ENCODE data around the gene GINS3. TPM values are rescaled to one million over a fixed set of nuclear protein-coding genes. Genes with fewer than 3 reads are reported as not detected.
"Not testable (repeated sequence)": the region's sequence is repeated elsewhere in the genome, so short reads cannot be mapped to it uniquely, and the experiment has no call there.

GINS3 gene
- total RNA-seq, 1 experiment from 2014 or later, result 22.0 TPM

DNA sequence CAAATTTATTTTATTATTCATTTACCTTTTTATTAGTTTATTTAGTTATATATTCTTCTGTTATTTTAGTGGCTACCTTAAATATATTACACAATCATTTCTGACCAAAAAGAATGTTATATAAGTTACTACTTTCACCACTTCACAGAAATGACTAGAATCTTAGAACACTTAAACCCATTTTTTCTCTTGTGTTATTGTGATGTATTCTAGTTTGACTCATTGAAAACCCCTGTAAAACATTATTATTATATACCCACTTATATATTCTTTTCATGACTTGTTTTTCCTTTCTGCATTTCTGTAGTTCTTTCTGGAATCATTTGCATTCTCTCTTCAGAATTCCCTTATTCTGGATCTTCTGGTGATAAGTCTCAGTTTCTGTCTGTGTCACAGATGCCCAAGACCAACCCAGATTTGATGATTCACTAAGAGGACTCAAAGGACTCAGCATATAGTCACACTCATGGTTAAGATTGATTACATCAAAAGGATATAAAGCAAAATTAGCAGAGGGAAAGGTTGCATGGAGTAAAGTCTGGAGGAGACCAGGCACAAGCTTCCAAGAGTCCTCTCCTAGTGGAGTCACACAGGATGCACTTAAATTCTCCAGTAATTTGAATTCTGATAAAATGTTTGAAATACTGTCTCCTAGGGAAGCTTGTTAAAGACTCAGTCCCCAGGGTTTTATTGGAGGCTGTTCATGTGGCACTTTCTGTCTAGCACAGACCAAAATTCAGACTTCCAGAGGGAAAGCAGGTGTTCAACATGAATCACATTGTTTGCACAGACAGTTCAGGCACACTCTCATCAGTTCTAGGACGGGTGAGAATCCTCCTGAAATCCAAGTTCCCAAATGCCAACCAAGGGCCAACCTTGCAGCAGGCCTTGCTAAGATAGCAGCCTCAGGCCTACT lies 7.7 kb downstream of the GINS3 start:
- ChIA-PET CTCF (no interaction called here), POLR2A (ENCODE audit: low non-redundant PET) (no interaction called here)
- H3K27me3 ChIP-seq (replicated peaks; ENCODE audit: insufficient read depth, low read depth, low read length, poor library complexity), result no peaks in the 10 kb centered on the region
- H3K27ac ChIP-seq (ENCODE audit: low read depth, low read length, poor library complexity, severe bottlenecking), result no peak overlapping the region
- no peaks in the 10 kb centered on the region for H3K9me3 ChIP-seq (ENCODE audit: low read depth, low read length, poor library complexity, severe bottlenecking)
- intact Hi-C loops (cut with micrococcal nuclease; ENCODE audit: unreplicated experiment), result no loop called here
- no peaks in the 10 kb centered on the region for H3K36me3 ChIP-seq (ENCODE audit: insufficient read depth, low read length, poor library complexity, severe bottlenecking)
- no peak for TF ChIP-seq EZH2 (IDR thresholded peaks at IDR 0.05; ENCODE audit: borderline replicate concordance, low read depth, low read length, poor library complexity, severe bottlenecking)
- TF ChIP-seq, protein P1, sequence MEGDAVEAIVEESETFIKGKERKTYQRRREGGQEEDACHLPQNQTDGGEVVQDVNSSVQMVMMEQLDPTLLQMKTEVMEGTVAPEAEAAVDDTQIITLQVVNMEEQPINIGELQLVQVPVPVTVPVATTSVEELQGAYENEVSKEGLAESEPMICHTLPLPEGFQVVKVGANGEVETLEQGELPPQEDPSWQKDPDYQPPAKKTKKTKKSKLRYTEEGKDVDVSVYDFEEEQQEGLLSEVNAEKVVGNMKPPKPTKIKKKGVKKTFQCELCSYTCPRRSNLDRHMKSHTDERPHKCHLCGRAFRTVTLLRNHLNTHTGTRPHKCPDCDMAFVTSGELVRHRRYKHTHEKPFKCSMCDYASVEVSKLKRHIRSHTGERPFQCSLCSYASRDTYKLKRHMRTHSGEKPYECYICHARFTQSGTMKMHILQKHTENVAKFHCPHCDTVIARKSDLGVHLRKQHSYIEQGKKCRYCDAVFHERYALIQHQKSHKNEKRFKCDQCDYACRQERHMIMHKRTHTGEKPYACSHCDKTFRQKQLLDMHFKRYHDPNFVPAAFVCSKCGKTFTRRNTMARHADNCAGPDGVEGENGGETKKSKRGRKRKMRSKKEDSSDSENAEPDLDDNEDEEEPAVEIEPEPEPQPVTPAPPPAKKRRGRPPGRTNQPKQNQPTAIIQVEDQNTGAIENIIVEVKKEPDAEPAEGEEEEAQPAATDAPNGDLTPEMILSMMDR (conservative IDR thresholded peaks at IDR 0.05; ENCODE audit: low read depth, low read length), result no peak
- no TSS peak for BruUV-seq (replicated peaks)
- no peak overlapping the region for H3K4me3 ChIP-seq (ENCODE audit: low read depth, low read length, poor library complexity, severe bottlenecking)
- no peaks in the 10 kb centered on the region for H3K4me1 ChIP-seq (ENCODE audit: insufficient read depth, low read length, poor library complexity, severe bottlenecking)
- DNase-seq (ENCODE audit: low spot score), result no peak

DNA sequence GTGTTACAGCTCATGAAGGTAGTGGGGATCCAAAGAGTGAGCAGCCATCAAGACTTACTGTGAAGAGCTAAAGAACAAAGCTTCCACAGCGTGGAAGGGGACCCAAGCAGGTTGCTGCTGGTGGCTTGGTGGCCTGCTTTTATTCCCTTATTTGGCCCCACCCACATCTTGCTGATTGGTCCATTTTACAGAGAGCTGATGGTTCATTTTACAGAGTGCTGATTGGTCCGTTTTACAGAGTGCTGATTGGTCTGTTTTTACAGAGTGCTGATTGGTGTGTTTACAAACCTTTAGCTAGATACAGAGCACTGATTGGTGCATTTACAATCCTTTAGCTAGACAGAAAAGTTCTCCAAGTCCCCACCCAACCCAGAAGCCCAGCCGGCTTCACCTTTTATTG lies 9.0 kb downstream of the GINS3 start:
- H3K4me1 ChIP-seq (ENCODE audit: insufficient read depth, low read length, poor library complexity, severe bottlenecking); POLR2A ChIA-PET (ENCODE audit: low non-redundant PET); CTCF ChIA-PET; DNase-seq (ENCODE audit: low spot score); intact Hi-C loops (cut with micrococcal nuclease; ENCODE audit: unreplicated experiment); H3K27ac ChIP-seq (ENCODE audit: low read depth, low read length, poor library complexity, severe bottlenecking); H3K27me3 ChIP-seq (replicated peaks; ENCODE audit: insufficient read depth, low read depth, low read length, poor library complexity); H3K36me3 ChIP-seq (ENCODE audit: insufficient read depth, low read length, poor library complexity, severe bottlenecking); H3K9me3 ChIP-seq (ENCODE audit: low read depth, low read length, poor library complexity, severe bottlenecking); BruUV-seq (replicated peaks); H3K4me3 ChIP-seq (ENCODE audit: low read depth, low read length, poor library complexity, severe bottlenecking): not testable (repeated sequence)

DNA sequence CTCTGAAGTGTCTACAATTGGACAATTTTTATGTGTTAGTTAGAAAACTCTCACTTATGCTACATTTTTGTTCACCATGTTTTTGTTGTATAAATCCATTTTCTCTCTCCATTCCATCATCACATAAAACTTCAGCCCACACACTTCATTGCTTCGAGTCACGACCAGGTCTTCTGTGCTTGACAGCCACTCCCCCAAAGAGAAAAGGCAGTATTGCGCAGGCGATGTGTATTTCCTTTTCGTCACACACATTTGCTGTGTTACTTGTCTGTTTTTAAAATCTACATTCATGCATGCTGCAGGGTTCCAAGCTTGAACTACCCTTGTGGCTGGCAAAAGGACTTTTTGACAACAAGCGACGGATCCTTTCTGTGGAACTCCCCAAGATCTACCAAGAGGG lies 10.5 kb downstream of the GINS3 start:
- no peaks in the 10 kb centered on the region for H3K36me3 ChIP-seq (ENCODE audit: insufficient read depth, low read length, poor library complexity, severe bottlenecking)
- H3K4me3 ChIP-seq (ENCODE audit: low read depth, low read length, poor library complexity, severe bottlenecking), result no peak overlapping the region
- BruUV-seq (replicated peaks), result no TSS peak
- intact Hi-C loops (cut with micrococcal nuclease; ENCODE audit: unreplicated experiment), result no loop called here
- H3K27me3 ChIP-seq (replicated peaks; ENCODE audit: insufficient read depth, low read depth, low read length, poor library complexity), result no peaks in the 10 kb centered on the region
- CTCF ChIA-PET, result no interaction called here
- no peak for DNase-seq (ENCODE audit: low spot score)
- no peaks in the 10 kb centered on the region for H3K9me3 ChIP-seq (ENCODE audit: low read depth, low read length, poor library complexity, severe bottlenecking)
- TF ChIP-seq, protein P1 (conservative IDR thresholded peaks at IDR 0.05; ENCODE audit: low read depth, low read length), result no peak
- TF ChIP-seq EZH2 (IDR thresholded peaks at IDR 0.05; ENCODE audit: borderline replicate concordance, low read depth, low read length, poor library complexity, severe bottlenecking), result no peak
- no peaks in the 10 kb centered on the region for H3K4me1 ChIP-seq (ENCODE audit: insufficient read depth, low read length, poor library complexity, severe bottlenecking)
- POLR2A ChIA-PET (ENCODE audit: low non-redundant PET), result no interaction called here
- no peak overlapping the region for H3K27ac ChIP-seq (ENCODE audit: low read depth, low read length, poor library complexity, severe bottlenecking)

Measured in A673 (cell line).